Measurements from ENCODE around the gene YIF1A. TPM values are rescaled to one million over a fixed set of nuclear protein-coding genes. Genes with fewer than 3 reads are reported as not detected.

The YIF1A gene
- total RNA-seq, 1 experiment from 2014 or later, result 81.8 TPM

DNA sequence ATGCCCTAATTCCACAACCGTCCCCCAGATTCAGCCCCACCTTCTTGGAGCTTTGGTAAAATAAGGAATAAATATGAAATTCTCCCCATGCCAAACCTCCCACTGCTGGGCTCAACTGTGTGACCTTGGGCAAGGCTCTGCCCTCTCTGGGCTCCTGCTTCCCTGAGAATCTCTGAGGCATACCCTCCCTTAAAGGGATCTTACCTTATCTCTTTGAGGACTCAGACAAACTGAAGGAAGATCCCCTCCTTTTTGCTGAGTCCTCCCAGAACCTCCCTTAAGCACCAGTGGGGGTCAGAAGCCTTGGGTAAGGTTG lies 25.2 kb upstream of the YIF1A start:
- H3K27me3 ChIP-seq (ENCODE audit: insufficient read depth, low read depth), result peaks cover 8% of the 10 kb centered on the region
- H3K9me3 ChIP-seq (ENCODE audit: insufficient read depth, low read depth), result 0 out of 2 replicates have a peak, but pooled peaks cover 1% of the 10 kb centered on the region
- no peaks in the 10 kb centered on the region for H3K9me2 ChIP-seq (ENCODE audit: insufficient read depth)
- ChIA-PET POLR2A (ENCODE audit: unreplicated experiment) (no interaction called here), CTCF (no interaction called here)
- H3K36me3 ChIP-seq (ENCODE audit: low read depth), result no peaks in the 10 kb centered on the region
- no peak for TF ChIP-seq EZH2 (IDR thresholded peaks at IDR 0.05; ENCODE audit: low read depth)
- TF ChIP-seq, protein P1, sequence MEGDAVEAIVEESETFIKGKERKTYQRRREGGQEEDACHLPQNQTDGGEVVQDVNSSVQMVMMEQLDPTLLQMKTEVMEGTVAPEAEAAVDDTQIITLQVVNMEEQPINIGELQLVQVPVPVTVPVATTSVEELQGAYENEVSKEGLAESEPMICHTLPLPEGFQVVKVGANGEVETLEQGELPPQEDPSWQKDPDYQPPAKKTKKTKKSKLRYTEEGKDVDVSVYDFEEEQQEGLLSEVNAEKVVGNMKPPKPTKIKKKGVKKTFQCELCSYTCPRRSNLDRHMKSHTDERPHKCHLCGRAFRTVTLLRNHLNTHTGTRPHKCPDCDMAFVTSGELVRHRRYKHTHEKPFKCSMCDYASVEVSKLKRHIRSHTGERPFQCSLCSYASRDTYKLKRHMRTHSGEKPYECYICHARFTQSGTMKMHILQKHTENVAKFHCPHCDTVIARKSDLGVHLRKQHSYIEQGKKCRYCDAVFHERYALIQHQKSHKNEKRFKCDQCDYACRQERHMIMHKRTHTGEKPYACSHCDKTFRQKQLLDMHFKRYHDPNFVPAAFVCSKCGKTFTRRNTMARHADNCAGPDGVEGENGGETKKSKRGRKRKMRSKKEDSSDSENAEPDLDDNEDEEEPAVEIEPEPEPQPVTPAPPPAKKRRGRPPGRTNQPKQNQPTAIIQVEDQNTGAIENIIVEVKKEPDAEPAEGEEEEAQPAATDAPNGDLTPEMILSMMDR (conservative IDR thresholded peaks at IDR 0.05), result no peak
- H2AFZ ChIP-seq, result no peak overlapping the region
- H3K27ac ChIP-seq, result no peak overlapping the region
- H3K4me2 ChIP-seq, result no peak overlapping the region
- BruUV-seq (replicated peaks), result no TSS peak
- H3K79me2 ChIP-seq (ENCODE audit: low read depth), result no peaks in the 10 kb centered on the region
- DNase-seq, result no peak
- intact Hi-C loops (cut with micrococcal nuclease; ENCODE audit: unreplicated experiment), result loop anchor here (5.0 kb wide), 1 partner anchor 58 kb away; the partner anchor contains the start of gene SLC29A2
- peaks cover 10% of the 10 kb centered on the region; the same call in 1 of the 2 replicates for H3F3A ChIP-seq (ENCODE audit: insufficient read depth, low read depth)
- H4K20me1 ChIP-seq (ENCODE audit: insufficient read depth), result no peaks in the 10 kb centered on the region
- H3K4me1 ChIP-seq (replicated peaks; ENCODE audit: insufficient read depth), result peaks cover 16% of the 10 kb centered on the region
- H3K4me3 ChIP-seq, result no peak overlapping the region

DNA sequence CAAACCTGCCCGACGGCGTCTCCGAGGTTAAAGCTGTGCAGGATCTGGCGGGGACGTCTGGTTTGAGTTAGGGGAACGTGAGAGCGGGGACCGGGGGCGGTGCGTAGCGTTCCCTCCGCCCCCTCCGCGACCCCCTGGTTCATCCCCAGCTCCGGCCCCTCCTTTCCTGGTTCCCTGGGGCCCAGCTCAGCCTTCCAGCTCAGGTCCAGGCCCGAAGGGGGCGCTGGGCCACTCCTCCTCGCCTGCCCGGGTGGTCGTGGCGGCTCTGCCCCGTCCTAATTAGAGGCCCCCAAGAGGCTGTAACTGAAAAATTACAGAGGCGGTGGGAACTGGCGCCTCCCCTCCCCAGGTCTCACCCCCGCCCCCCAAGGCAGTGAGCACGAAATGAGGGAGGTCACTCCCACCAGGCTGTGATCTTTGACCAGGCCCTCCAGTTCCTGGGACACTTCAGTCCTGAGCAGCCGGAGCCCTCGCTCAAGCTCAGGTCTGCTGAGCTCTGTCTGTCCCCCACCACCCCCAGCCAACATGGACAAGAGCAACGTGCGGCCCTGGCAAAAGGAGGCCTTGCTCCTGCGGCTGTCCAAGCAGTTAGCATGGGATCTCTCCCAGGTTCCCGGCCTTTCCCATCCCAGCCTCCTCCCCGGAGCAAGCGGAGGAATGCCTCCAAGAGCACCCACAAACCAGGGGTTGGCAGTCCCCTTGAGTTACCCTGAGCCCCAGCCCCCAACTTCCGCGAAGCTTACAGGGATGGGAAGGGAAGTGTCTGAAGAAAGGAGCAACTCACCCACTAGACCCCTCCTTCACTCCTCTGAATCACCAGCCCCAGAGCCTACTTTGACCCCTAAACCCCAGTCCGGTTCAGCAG lies 24.6 kb upstream of the YIF1A start:
- H3F3A ChIP-seq (ENCODE audit: insufficient read depth, low read depth), result peaks cover 10% of the 10 kb centered on the region; the same call in 1 of the 2 replicates
- no peaks in the 10 kb centered on the region for H3K79me2 ChIP-seq (ENCODE audit: low read depth)
- ChIA-PET POLR2A (ENCODE audit: unreplicated experiment) (interaction anchor here (0.6 to 1.6 kb wide), 9 partner anchors 17 to 1094 kb away, joined by 3 to 46 read pairs (median 6); partner anchors contain the start of genes RIN1 and YIF1A), CTCF (interaction anchor here (1.0 to 2.9 kb wide), 8 partner anchors 14 to 365 kb away, joined by 3 to 30 read pairs (median 5); partner anchors contain the start of genes BRMS1, MRPL11, RBM4B and RIN1)
- no peaks in the 10 kb centered on the region for H3K9me2 ChIP-seq (ENCODE audit: insufficient read depth)
- TSS peak; percentile 81 for BruUV-seq (replicated peaks)
- intact Hi-C loops (cut with micrococcal nuclease; ENCODE audit: unreplicated experiment), result loop anchor here (5.0 kb wide), 1 partner anchor 59 kb away; the partner anchor contains the start of gene SLC29A2
- TF ChIP-seq, protein P1 (conservative IDR thresholded peaks at IDR 0.05), result no peak
- no peak for TF ChIP-seq EZH2 (IDR thresholded peaks at IDR 0.05; ENCODE audit: low read depth)
- H3K4me1 ChIP-seq (replicated peaks; ENCODE audit: insufficient read depth), result peaks cover 15% of the 10 kb centered on the region
- H3K4me3 ChIP-seq, result peak overlapping the region; percentile 52; the same call in 1 of the 2 replicates
- peak overlapping the region; percentile 83 for H2AFZ ChIP-seq
- H3K27ac ChIP-seq, result no peak overlapping the region
- no peaks in the 10 kb centered on the region for H4K20me1 ChIP-seq (ENCODE audit: insufficient read depth)
- peak overlapping the region; percentile 75 for H3K4me2 ChIP-seq
- no peaks in the 10 kb centered on the region for H3K9me3 ChIP-seq (ENCODE audit: insufficient read depth, low read depth)
- DNase-seq, result no peak
- no peaks in the 10 kb centered on the region for H3K36me3 ChIP-seq (ENCODE audit: low read depth)
- peaks cover 9% of the 10 kb centered on the region for H3K27me3 ChIP-seq (ENCODE audit: insufficient read depth, low read depth)

DNA sequence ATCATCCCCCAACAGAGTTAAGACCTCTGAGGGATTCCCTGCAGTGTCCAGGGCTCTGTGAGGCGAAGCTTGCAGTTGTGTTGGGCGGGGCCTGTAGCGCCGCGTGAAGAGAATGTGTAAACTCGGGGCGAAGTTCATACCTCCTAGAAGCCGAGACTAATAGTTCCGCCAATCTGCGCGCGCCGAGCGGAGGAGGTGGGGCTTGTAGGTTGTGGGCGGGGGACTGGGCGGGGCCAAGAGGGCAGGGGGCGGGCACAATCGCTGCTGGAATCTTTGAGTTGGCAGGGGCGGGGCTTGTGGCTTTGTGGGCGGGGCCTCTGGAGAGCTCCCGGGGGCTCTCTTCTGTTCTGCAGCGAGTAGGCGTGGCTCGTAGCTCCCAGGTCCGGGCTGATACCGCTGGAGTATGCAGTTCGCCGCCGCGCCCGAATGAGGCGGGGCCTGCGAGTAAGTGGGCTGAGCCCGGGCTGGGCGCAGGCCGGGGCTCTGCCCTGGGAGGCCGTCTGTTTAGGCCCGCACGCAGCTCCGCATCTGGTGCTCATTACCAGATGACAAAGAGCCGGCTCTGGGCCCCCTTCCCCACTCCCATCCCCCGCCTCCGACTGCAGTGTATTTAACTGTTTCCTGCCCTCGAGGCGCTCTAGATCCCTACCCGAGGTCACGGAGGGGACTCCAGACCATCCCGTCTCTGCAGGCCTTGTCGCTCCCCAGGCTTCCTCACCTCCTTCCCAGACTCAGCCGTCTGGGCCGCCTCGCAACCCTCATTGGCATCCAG lies 23.8 kb upstream of the YIF1A start:
- peak overlapping the region; percentile 75 for H3K4me2 ChIP-seq
- H3K4me3 ChIP-seq, result peak overlapping the region; percentile 66
- no peaks in the 10 kb centered on the region for H3K9me3 ChIP-seq (ENCODE audit: insufficient read depth, low read depth)
- H2AFZ ChIP-seq, result peak overlapping the region; percentile 92
- ChIA-PET POLR2A (ENCODE audit: unreplicated experiment) (interaction anchor here (0.5 to 1.6 kb wide), 21 partner anchors 15 to 1093 kb away, joined by 3 to 46 read pairs (median 5); partner anchors contain the start of genes PACS1, RAB1B, RBM4B and RIN1), CTCF (interaction anchor here (0.5 to 2.9 kb wide), 18 partner anchors 14 to 1190 kb away, joined by 3 to 30 read pairs (median 4); partner anchors contain the start of genes BRMS1, MRPL11, RBM4B and RIN1)
- no peaks in the 10 kb centered on the region for H3K36me3 ChIP-seq (ENCODE audit: low read depth)
- intact Hi-C loops (cut with micrococcal nuclease; ENCODE audit: unreplicated experiment), result loop anchor here (1.0 to 5.0 kb wide), 4 partner anchors 16 to 77 kb away; partner anchors contain the start of genes RIN1 and SLC29A2
- no peaks in the 10 kb centered on the region for H4K20me1 ChIP-seq (ENCODE audit: insufficient read depth)
- H3K4me1 ChIP-seq (replicated peaks; ENCODE audit: insufficient read depth), result peaks cover 6% of the 10 kb centered on the region
- peaks cover 12% of the 10 kb centered on the region for H3K27me3 ChIP-seq (ENCODE audit: insufficient read depth, low read depth)
- BruUV-seq (replicated peaks), result no TSS peak
- DNase-seq, result peak; percentile 93 to 99
- no peaks in the 10 kb centered on the region for H3K79me2 ChIP-seq (ENCODE audit: low read depth)
- no peaks in the 10 kb centered on the region for H3K9me2 ChIP-seq (ENCODE audit: insufficient read depth)
- H3K27ac ChIP-seq, result peak overlapping the region; percentile 45; the same call in 1 of the 2 replicates
- peaks cover 10% of the 10 kb centered on the region; the same call in 1 of the 2 replicates for H3F3A ChIP-seq (ENCODE audit: insufficient read depth, low read depth)
- TF ChIP-seq, protein P1 (conservative IDR thresholded peaks at IDR 0.05), result no peak
- TF ChIP-seq EZH2 (IDR thresholded peaks at IDR 0.05; ENCODE audit: low read depth), result no peak
